ENCODE data around the gene GPR153.

DNA sequence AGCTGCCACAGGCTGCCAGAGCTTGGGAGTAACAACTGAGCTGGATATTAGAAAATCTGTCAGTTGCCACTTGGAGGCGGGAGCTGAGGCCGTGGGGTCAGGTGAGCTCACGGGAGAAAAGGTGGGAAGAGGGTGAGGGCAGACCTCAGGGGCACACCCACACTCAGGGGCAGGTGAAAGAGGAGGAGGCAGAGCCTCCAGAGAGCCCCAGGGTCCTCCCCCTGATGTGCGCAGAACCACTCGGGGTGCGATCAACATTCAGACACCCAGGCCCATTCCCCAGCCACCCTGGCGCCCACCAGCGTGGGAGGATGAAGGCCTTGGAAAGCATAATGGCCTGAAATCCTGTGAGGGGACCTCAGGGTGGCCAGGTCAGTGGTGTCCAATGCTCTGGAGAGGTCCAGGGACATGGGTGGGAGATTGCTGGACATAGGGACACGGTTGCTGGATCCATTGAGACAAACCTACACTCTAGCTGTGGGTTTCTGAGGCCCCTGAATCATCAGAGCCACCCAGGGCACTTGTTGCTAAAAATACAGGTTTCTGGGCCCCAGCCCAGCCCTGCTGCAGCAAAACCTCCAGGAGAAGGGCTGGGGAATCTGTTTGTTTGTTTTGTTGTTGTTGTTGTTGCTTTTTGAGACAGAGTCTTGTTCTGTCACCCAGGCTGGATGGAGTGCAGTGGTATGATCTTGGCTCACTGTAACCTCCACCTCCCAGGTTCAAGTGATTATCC is 49.4 kb upstream of the GPR153 start:
- TF ChIP-seq, protein P1, sequence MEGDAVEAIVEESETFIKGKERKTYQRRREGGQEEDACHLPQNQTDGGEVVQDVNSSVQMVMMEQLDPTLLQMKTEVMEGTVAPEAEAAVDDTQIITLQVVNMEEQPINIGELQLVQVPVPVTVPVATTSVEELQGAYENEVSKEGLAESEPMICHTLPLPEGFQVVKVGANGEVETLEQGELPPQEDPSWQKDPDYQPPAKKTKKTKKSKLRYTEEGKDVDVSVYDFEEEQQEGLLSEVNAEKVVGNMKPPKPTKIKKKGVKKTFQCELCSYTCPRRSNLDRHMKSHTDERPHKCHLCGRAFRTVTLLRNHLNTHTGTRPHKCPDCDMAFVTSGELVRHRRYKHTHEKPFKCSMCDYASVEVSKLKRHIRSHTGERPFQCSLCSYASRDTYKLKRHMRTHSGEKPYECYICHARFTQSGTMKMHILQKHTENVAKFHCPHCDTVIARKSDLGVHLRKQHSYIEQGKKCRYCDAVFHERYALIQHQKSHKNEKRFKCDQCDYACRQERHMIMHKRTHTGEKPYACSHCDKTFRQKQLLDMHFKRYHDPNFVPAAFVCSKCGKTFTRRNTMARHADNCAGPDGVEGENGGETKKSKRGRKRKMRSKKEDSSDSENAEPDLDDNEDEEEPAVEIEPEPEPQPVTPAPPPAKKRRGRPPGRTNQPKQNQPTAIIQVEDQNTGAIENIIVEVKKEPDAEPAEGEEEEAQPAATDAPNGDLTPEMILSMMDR (IDR thresholded peaks at IDR 0.05), result no peak
- no peak for TF ChIP-seq EZH2 (IDR thresholded peaks at IDR 0.05; ENCODE audit: borderline replicate concordance, insufficient read depth, low read depth, low read length, poor library complexity, severe bottlenecking)
